Measurements from ENCODE around the gene LGALS3BP. TPM values are rescaled to one million over a fixed set of nuclear protein-coding genes. Genes with fewer than 3 reads are reported as not detected.

The LGALS3BP gene
- total and polyA plus RNA-seq, 2 experiments from 2014 or later = 15.1 to 36.5 TPM

DNA sequence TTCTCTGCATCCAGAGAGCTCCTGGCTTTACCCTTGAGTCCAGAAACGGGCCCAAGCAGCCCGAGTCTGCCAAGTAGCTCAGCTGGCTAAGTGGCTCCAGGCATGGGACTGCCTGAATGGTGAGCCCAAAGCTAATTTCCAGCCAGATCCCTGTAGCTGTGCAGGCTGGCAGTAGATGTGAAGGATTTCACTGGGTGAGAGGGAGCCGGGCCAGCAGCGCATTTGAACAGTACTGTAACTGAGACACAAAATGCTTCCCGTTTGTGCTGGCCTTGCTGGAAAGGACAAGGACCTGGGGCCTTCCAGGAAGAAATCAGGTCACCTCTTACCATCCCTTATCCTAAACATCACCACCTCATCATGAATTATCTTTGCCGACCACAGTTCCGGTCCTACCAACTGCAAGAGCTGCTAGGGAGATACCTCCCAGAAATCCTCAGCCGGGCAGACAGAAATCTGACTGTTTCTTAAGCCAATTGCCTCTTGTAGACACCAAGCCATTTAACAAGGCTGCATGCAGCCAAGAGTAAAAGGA is 58.2 kb downstream of the LGALS3BP start:
- Histone ChIP-seq H3K79me2 (replicated peaks; ENCODE audit: insufficient read depth) (peaks cover 61% of the 10 kb centered on the region), H3K27ac (ENCODE audit: low read depth) (no peak overlapping the region), H2AFZ (no peak overlapping the region), H4K20me1 (replicated peaks; ENCODE audit: insufficient read depth) (peaks cover 23% of the 10 kb centered on the region), H3K4me1 (ENCODE audit: insufficient read depth) (peaks cover 15% of the 10 kb centered on the region), H3K4me2 (no peak overlapping the region), H3K27me3 (ENCODE audit: insufficient read depth) (no peaks in the 10 kb centered on the region), H3K36me3 (ENCODE audit: insufficient read depth) (0 out of 2 replicates have a peak, but pooled peaks cover 3% of the 10 kb centered on the region), H3K9me2 (ENCODE audit: insufficient read depth) (no peaks in the 10 kb centered on the region), H3F3A (replicated peaks; ENCODE audit: low read depth) (0 out of 2 replicates have a peak, but pooled peaks cover 3% of the 10 kb centered on the region), H3K4me3 (no peak overlapping the region)
- TF ChIP-seq, protein P1, sequence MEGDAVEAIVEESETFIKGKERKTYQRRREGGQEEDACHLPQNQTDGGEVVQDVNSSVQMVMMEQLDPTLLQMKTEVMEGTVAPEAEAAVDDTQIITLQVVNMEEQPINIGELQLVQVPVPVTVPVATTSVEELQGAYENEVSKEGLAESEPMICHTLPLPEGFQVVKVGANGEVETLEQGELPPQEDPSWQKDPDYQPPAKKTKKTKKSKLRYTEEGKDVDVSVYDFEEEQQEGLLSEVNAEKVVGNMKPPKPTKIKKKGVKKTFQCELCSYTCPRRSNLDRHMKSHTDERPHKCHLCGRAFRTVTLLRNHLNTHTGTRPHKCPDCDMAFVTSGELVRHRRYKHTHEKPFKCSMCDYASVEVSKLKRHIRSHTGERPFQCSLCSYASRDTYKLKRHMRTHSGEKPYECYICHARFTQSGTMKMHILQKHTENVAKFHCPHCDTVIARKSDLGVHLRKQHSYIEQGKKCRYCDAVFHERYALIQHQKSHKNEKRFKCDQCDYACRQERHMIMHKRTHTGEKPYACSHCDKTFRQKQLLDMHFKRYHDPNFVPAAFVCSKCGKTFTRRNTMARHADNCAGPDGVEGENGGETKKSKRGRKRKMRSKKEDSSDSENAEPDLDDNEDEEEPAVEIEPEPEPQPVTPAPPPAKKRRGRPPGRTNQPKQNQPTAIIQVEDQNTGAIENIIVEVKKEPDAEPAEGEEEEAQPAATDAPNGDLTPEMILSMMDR (conservative IDR thresholded peaks at IDR 0.05; ENCODE audit: low read depth in 2 of 2) = no peak
- no peak for TF ChIP-seq EZH2 (IDR thresholded peaks at IDR 0.05; ENCODE audit: low read depth, unreplicated experiment)
- TF ChIP-seq JUNB (IDR thresholded peaks at IDR 0.05; ENCODE audit: unreplicated experiment) = no peak
- no peak for TF ChIP-seq NANOG (IDR thresholded peaks at IDR 0.05; ENCODE audit: borderline replicate concordance)
- Mint-ChIP-seq H3K27ac (no peak overlapping the region), H3K27me3 (ENCODE audit: insufficient read depth, low read depth, poor library complexity) (peaks cover 11% of the 10 kb centered on the region), H3K4me3 (no peak overlapping the region), H3K4me1 (peaks cover 33% of the 10 kb centered on the region), H3K9me3 (no peaks in the 10 kb centered on the region), H3K36me3 (ENCODE audit: low read depth) (no peaks in the 10 kb centered on the region; the same call in 2 of the 3 replicates)
- ATAC-seq = no peak
- DNase-seq (ENCODE audit: low spot score) = no peak

Other genes with a start within 250 kb of the LGALS3BP start
- gene CYTH1, start 197.7 kb downstream of the LGALS3BP start, total RNA-seq (2014; rRNA removed; shearing (Covaris generic)) = 14.5 and 21.2 TPM in 2 replicates
- 12.2 and 13.8 TPM in 2 replicates for gene CYTH1, start 197.7 kb downstream of the LGALS3BP start, polyA plus RNA-seq (2016; fragmentation: Nextera tagmentation; extraction: Ambion mirVana)
- 55.5 and 58.7 TPM in 2 replicates for gene USP36, start 139.1 kb downstream of the LGALS3BP start, total RNA-seq (2014; rRNA removed; shearing (Covaris generic))
- gene USP36, start 139.1 kb downstream of the LGALS3BP start, polyA plus RNA-seq (2016; fragmentation: Nextera tagmentation; extraction: Ambion mirVana) = 36.2 and 38.1 TPM in 2 replicates
- gene CEP295NL, start 76.7 kb downstream of the LGALS3BP start, total RNA-seq (2014; rRNA removed; shearing (Covaris generic)) = 0.62 and 0.69 TPM in 2 replicates
- gene CEP295NL, start 76.7 kb downstream of the LGALS3BP start, polyA plus RNA-seq (2016; fragmentation: Nextera tagmentation; extraction: Ambion mirVana) = 0.31 TPM in 1 of 2 replicates, not detected in the other
- 22.5 and 24.4 TPM in 2 replicates for gene TIMP2, start 54.5 kb downstream of the LGALS3BP start, total RNA-seq (2014; rRNA removed; shearing (Covaris generic))
- gene TIMP2, start 54.5 kb downstream of the LGALS3BP start, polyA plus RNA-seq (2016; fragmentation: Nextera tagmentation; extraction: Ambion mirVana) = 10.6 and 12.5 TPM in 2 replicates
- 22.4 and 38.8 TPM in 2 replicates for gene CANT1, start 29.8 kb upstream of the LGALS3BP start, total RNA-seq (2014; rRNA removed; shearing (Covaris generic))
- 5.9 and 8.0 TPM in 2 replicates for gene CANT1, start 29.8 kb upstream of the LGALS3BP start, polyA plus RNA-seq (2016; fragmentation: Nextera tagmentation; extraction: Ambion mirVana)
- 1.9 and 5.2 TPM in 2 replicates for gene C1QTNF1, start 44.2 kb upstream of the LGALS3BP start, total RNA-seq (2014; rRNA removed; shearing (Covaris generic))
- gene C1QTNF1, start 44.2 kb upstream of the LGALS3BP start, polyA plus RNA-seq (2016; fragmentation: Nextera tagmentation; extraction: Ambion mirVana) = 1.1 and 1.5 TPM in 2 replicates
- 23.9 and 27.1 TPM in 2 replicates for gene ENGASE, start 94.9 kb upstream of the LGALS3BP start, total RNA-seq (2014; rRNA removed; shearing (Covaris generic))
- 8.8 and 9.0 TPM in 2 replicates for gene ENGASE, start 94.9 kb upstream of the LGALS3BP start, polyA plus RNA-seq (2016; fragmentation: Nextera tagmentation; extraction: Ambion mirVana)

All from GM23338 (cell line).